WTC11 (cell line): Measurements from ENCODE around the gene TMEM158.

Experiments
- FOXK1 ChIP-seq: sonication (generic); formaldehyde crosslinking; IDR thresholded peaks from 2 replicates; pipeline ENCODE4 v1.8.0; 2022; ENCODE audit warnings: mild to moderate bottlenecking, moderate library complexity, missing genetic modification reagents
- PRRX2 ChIP-seq: fragments of 250-450 bp; sonication (Bioruptor Pico); IDR thresholded peaks from 2 replicates; pipeline ENCODE4 v1.8.0; 2021; ENCODE audit warnings: mild to moderate bottlenecking
- TF ChIP-seq, protein P1 (sequence below): fragments of 200-600 bp; IDR thresholded peaks from 2 replicates; pipeline ENCODE4 v1.8.0; 2022; ENCODE audit warnings: antibody characterized with exemption

DNA sequence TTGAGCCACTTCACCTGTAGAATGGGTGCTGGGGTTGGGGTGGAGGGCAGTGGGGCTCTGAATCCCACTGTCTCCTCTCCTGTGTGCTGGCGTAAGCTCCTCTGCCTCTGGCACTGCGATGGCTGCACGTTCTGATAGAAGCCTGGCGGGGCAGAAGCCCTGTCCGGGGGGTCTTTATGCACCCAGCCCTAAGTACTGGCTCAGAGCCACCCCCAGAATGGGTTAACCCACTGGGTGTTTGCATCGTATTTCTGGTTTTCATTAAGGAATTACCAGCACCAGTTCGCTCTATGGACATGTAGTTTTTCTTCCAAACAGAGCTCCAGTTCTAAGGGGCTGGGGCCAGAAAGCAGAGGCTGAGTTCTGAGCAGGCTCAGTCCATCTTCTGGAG is 42.2 kb downstream of the TMEM158 start:
- TF ChIP-seq, protein P1, sequence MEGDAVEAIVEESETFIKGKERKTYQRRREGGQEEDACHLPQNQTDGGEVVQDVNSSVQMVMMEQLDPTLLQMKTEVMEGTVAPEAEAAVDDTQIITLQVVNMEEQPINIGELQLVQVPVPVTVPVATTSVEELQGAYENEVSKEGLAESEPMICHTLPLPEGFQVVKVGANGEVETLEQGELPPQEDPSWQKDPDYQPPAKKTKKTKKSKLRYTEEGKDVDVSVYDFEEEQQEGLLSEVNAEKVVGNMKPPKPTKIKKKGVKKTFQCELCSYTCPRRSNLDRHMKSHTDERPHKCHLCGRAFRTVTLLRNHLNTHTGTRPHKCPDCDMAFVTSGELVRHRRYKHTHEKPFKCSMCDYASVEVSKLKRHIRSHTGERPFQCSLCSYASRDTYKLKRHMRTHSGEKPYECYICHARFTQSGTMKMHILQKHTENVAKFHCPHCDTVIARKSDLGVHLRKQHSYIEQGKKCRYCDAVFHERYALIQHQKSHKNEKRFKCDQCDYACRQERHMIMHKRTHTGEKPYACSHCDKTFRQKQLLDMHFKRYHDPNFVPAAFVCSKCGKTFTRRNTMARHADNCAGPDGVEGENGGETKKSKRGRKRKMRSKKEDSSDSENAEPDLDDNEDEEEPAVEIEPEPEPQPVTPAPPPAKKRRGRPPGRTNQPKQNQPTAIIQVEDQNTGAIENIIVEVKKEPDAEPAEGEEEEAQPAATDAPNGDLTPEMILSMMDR: no peak
- TF ChIP-seq PRRX2 (CRISPR knock-in tag) (no peak), FOXK1 (CRISPR knock-in tag) (no peak)
